HepG2 (cell line): Measurements from ENCODE around the gene FNDC8. TPM values are rescaled to one million over a fixed set of nuclear protein-coding genes. Genes with fewer than 3 reads are reported as not detected.
A peak's percentile ranks its signal among the peaks of the same experiment; 100 is the strongest.

Source experiments
- CTCF ChIP-seq: sonication (generic); formaldehyde crosslinking; IDR thresholded peaks from 2 replicates; pipeline ENCODE4 v1.5.0; 2020; ENCODE audit warnings: mild to moderate bottlenecking, missing genetic modification reagents, moderate library complexity
- ELF4 ChIP-seq: sonication (generic); formaldehyde crosslinking; IDR thresholded peaks from 2 replicates; pipeline ENCODE4 v1.5.0; 2020; ENCODE audit warnings: missing genetic modification reagents, mild to moderate bottlenecking, moderate library complexity, borderline replicate concordance
- GLI4 ChIP-seq: sonication (generic); formaldehyde crosslinking; IDR thresholded peaks from 2 replicates; pipeline ENCODE4 v1.5.1; 2020; ENCODE audit warnings: missing genetic modification reagents, mild to moderate bottlenecking, moderate library complexity, borderline replicate concordance
- KLF12 ChIP-seq: sonication (generic); formaldehyde crosslinking; IDR thresholded peaks from 2 replicates; pipeline ENCODE4 v1.4.0; 2020; ENCODE audit warnings: missing genetic modification reagents, borderline replicate concordance
- KLF13 ChIP-seq: sonication (generic); formaldehyde crosslinking; IDR thresholded peaks from 2 replicates; pipeline ENCODE4 v1.4.0; 2020; ENCODE audit warnings: mild to moderate bottlenecking, missing genetic modification reagents
- MBD4 ChIP-seq: IDR thresholded peaks from 2 replicates; pipeline ENCODE4 v1.6.1; 2012; ENCODE audit warnings: low read length, inconsistent platforms, borderline replicate concordance
- PRDM15 ChIP-seq: sonication (generic); formaldehyde crosslinking; IDR thresholded peaks from 2 replicates; pipeline ENCODE4 v1.4.0; 2020; ENCODE audit warnings: missing genetic modification reagents
- TAF1 ChIP-seq: sonication (generic); formaldehyde crosslinking; IDR thresholded peaks from 2 replicates; pipeline ENCODE4 v1.4.0; 2020; ENCODE audit warnings: missing genetic modification reagents
- ZBTB40 ChIP-seq, 2 experiments: fragments of 450-650 bp in 1 of 2; sonication (generic) in 1 of 2; formaldehyde crosslinking in 1 of 2; IDR thresholded peaks; 2 replicates each; pipeline versions ENCODE4 v1.6.1 to v1.8.0; 2016 to 2022; ENCODE audit warnings: antibody characterized with exemption in 1 of 2, mild to moderate bottlenecking in 1 of 2, missing genetic modification reagents in 1 of 2
- ZNF224 ChIP-seq: sonication (generic); formaldehyde crosslinking; IDR thresholded peaks from 2 replicates; pipeline ENCODE4 v1.5.0; 2020; ENCODE audit warnings: mild to moderate bottlenecking, missing genetic modification reagents
- ZNF674 ChIP-seq: sonication (generic); formaldehyde crosslinking; IDR thresholded peaks from 2 replicates; pipeline ENCODE4 v1.5.0; 2020; ENCODE audit warnings: low read depth, mild to moderate bottlenecking, missing genetic modification reagents
- polyA plus RNA-seq, 8 experiments: library from polyadenylated mRNA; depleted of rRNA in 3 of 8; stranded (reverse) in 7 of 8; unstranded in 1 of 8; fragments of >200 nt; fragmentation: Illumina TruSeq in 4 of 8; extraction: Trizol in 4 of 8; gene quantifications; 2 replicates each; pipeline versions ENCODE4 v1.2.1 to v1.2.3, GENCODE V29; 2011 to 2016; ENCODE audit warnings: low read depth in 4 of 8, missing spikeins in 1 of 8, mixed read lengths in 1 of 8; ENCODE audit not compliant: insufficient read depth in 1 of 8
- total RNA-seq, 5 experiments: library from RNA; depleted of rRNA; stranded (reverse); fragments of >200 nt; fragmentation: Illumina TruSeq; extraction: Trizol; gene quantifications; 2 replicates each; pipeline ENCODE4 v1.2.3, GENCODE V29; 2016; ENCODE audit warnings: low read depth in 1 of 5

FNDC8 gene
- total and polyA plus RNA-seq, 2 of the 13 experiments (the other 11 are each of a cell fraction or from before 2014, with no cell fraction given): not detected

- no peak for TF ChIP-seq ZBTB40 (IDR thresholded peaks at IDR 0.05)
- TF ChIP-seq ZBTB40 (CRISPR knock-in tag; IDR thresholded peaks at IDR 0.05): peak; percentile 66; the same call in 1 of the 2 replicates
- 0 out of 2 replicates have a peak, but pooled peaks have one; percentile 35 for TF ChIP-seq TAF1 (CRISPR knock-in tag)
- TF ChIP-seq ELF4: peak; percentile 93
- TF ChIP-seq ZNF674 (CRISPR knock-in tag): 0 out of 2 replicates have a peak, but pooled peaks have one; percentile 45
- peak; percentile 89 for TF ChIP-seq CTCF (CRISPR knock-in tag)
- TF ChIP-seq KLF13: 0 out of 2 replicates have a peak, but pooled peaks have one; percentile 40
- no peak for TF ChIP-seq PRDM15
- 0 out of 2 replicates have a peak, but pooled peaks have one; percentile 6 for TF ChIP-seq GLI4
- peak; percentile 88; the same call in 1 of the 2 replicates for TF ChIP-seq ZNF224
- TF ChIP-seq KLF12 (CRISPR knock-in tag): 0 out of 2 replicates have a peak, but pooled peaks have one; percentile 34
- TF ChIP-seq MBD4: no peak
Measured at GRCh38 chr17:35119370-35120165, 1.8 kb upstream of the FNDC8 start, which contains the start of gene RAD51D (continued).
